SH-SY5Y (cell line): Measurements from ENCODE around the gene ROPN1L.

Experiments
- GATA2 ChIP-seq: IDR thresholded peaks from 2 replicates; pipeline ENCODE4 v1.6.1; 2011; ENCODE audit warnings: mild to moderate bottlenecking, low read depth, low read length
- GATA3 ChIP-seq: IDR thresholded peaks from 2 replicates; pipeline ENCODE4 v1.6.1; 2011; ENCODE audit warnings: low read depth, mild to moderate bottlenecking, low read length, moderate library complexity

Gene ROPN1L

GRCh38 chr5:10445352-10445751, 3.7 kb downstream of the ROPN1L start:
- TF ChIP-seq GATA2, result no peak
- TF ChIP-seq GATA3, result no peak

GRCh38 chr5:10446490-10446889, 4.8 kb downstream of the ROPN1L start:
- TF ChIP-seq GATA2 (no peak), GATA3 (no peak)

- TF ChIP-seq GATA3 (no peak), GATA2 (no peak)
Measured at GRCh38 chr5:10447041-10447440, 5.4 kb downstream of the ROPN1L start.

GRCh38 chr5:10448754-10449360, 7.2 kb downstream of the ROPN1L start:
- TF ChIP-seq GATA3, result no peak
- no peak for TF ChIP-seq GATA2

- no peak for TF ChIP-seq GATA3
- no peak for TF ChIP-seq GATA2
Measured at GRCh38 chr5:10451137-10451824, 9.6 kb downstream of the ROPN1L start.

- TF ChIP-seq GATA3 (no peak), GATA2 (no peak)
Measured at GRCh38 chr5:10452768-10453331, 11.2 kb downstream of the ROPN1L start.

- TF ChIP-seq GATA3, result no peak
- no peak for TF ChIP-seq GATA2
Measured at GRCh38 chr5:10453545-10453944, 11.9 kb downstream of the ROPN1L start.

- TF ChIP-seq GATA3, result no peak
- TF ChIP-seq GATA2, result no peak
Measured at GRCh38 chr5:10454591-10455276, 13.1 kb downstream of the ROPN1L start.

- no peak for TF ChIP-seq GATA3
- TF ChIP-seq GATA2, result no peak
Measured at GRCh38 chr5:10455277-10455670, 13.6 kb downstream of the ROPN1L start.

GRCh38 chr5:10456583-10457420, 15.1 kb downstream of the ROPN1L start:
- TF ChIP-seq GATA3 (no peak), GATA2 (no peak)

- TF ChIP-seq GATA3, result no peak
- no peak for TF ChIP-seq GATA2
Measured at GRCh38 chr5:10457682-10458574, 16.2 kb downstream of the ROPN1L start.

GRCh38 chr5:10459080-10460055, 17.7 kb downstream of the ROPN1L start:
- TF ChIP-seq GATA3 (no peak), GATA2 (no peak)
